Hepatocyte (in vitro differentiated cells): Measurements from ENCODE around the gene MED15.

Experiments used
- CTCF ChIP-seq: fragments of 200-600 bp; sonication (generic); IDR thresholded peaks from 2 replicates; pipeline ENCODE4 v1.5.1; 2016; ENCODE audit warnings: antibody characterized with exemption, mild to moderate bottlenecking; ENCODE audit not compliant: poor library complexity
- EZH2 ChIP-seq: fragments of 200-600 bp; sonication (generic); IDR thresholded peaks from 2 replicates; pipeline ENCODE4 v1.6.1; 2016; ENCODE audit warnings: antibody characterized with exemption, mild to moderate bottlenecking, borderline replicate concordance
- EZH2phosphoT487 ChIP-seq: fragments of 200-600 bp; sonication (generic); IDR thresholded peaks from one replicate; pipeline ENCODE4 v1.6.1; 2018; ENCODE audit warnings: antibody characterized with exemption, mild to moderate bottlenecking, low read depth, moderate library complexity; ENCODE audit not compliant: unreplicated experiment, severe bottlenecking

GRCh38 chr22:20490941-20491307 lies 16.5 kb upstream of the MED15 start:
- TF ChIP-seq CTCF: no peak
- TF ChIP-seq EZH2: no peak
- TF ChIP-seq EZH2phosphoT487: no peak
